ENCODE results near the gene NRP1.

Gene NRP1

GRCh38 chr10:33201056-33201780, 133.2 kb downstream of the NRP1 start:
- DNase-seq, result no peak

- no peak for DNase-seq
These were observed 134.7 kb downstream of the NRP1 start for GRCh38 chr10:33199731-33200232.

- DNase-seq, result no peak
These were observed 135.9 kb downstream of the NRP1 start for GRCh38 chr10:33198610-33199009.

GRCh38 chr10:33196710-33197491, 137.6 kb downstream of the NRP1 start:
- no peak for DNase-seq

GRCh38 chr10:33196377-33196706, 138.1 kb downstream of the NRP1 start:
- DNase-seq, result no peak

- DNase-seq, result no peak
These were observed 138.7 kb downstream of the NRP1 start for GRCh38 chr10:33195608-33196376.

- DNase-seq, result no peak
These were observed 140.6 kb downstream of the NRP1 start for GRCh38 chr10:33193701-33194521.

GRCh38 chr10:33193057-33193700, 141.3 kb downstream of the NRP1 start:
- DNase-seq, result peak; percentile 67

GRCh38 chr10:33192190-33192589, 142.3 kb downstream of the NRP1 start:
- no peak for DNase-seq

- no peak for DNase-seq
These were observed 144.1 kb downstream of the NRP1 start for GRCh38 chr10:33190406-33190805.

GRCh38 chr10:33189808-33190207, 144.7 kb downstream of the NRP1 start:
- no peak for DNase-seq

GRCh38 chr10:33189363-33189762, 145.1 kb downstream of the NRP1 start:
- DNase-seq, result no peak

- DNase-seq, result peak; percentile 6
These were observed 147.0 kb downstream of the NRP1 start for GRCh38 chr10:33187427-33187999.

- no peak for DNase-seq
These were observed 148.3 kb downstream of the NRP1 start for GRCh38 chr10:33186150-33186549.

GRCh38 chr10:33183655-33184054, 150.8 kb downstream of the NRP1 start:
- DNase-seq, result no peak

- DNase-seq, result no peak
These were observed 153.5 kb downstream of the NRP1 start for GRCh38 chr10:33180921-33181320.

- DNase-seq, result no peak
These were observed 154.1 kb downstream of the NRP1 start for GRCh38 chr10:33180390-33180789.

- DNase-seq, result peak; percentile 19
These were observed 155.4 kb downstream of the NRP1 start for GRCh38 chr10:33179067-33179466.

- DNase-seq, result no peak
These were observed 156.3 kb downstream of the NRP1 start for GRCh38 chr10:33178026-33178755.

- DNase-seq, result no peak
These were observed 157.8 kb downstream of the NRP1 start for GRCh38 chr10:33176688-33177087.
